ACC112 (cell line): ENCODE measurements around the gene FBN1.

Experiments used
- H2AFZ ChIP-seq: fragments of 200-600 bp; sonication (generic); one replicate; pipeline ENCODE4 v1.6.0; 2017; ENCODE audit warnings: antibody characterized with exemption, low read length; ENCODE audit not compliant: unreplicated experiment
- H3K27ac ChIP-seq: fragments of 200-600 bp; sonication (generic); 2 replicates; pipeline ENCODE4 v1.5.1; 2014; ENCODE audit warnings: low read depth, mild to moderate bottlenecking, antibody characterized with exemption, low read length, moderate library complexity
- H3K27me3 ChIP-seq: fragments of 200-600 bp; sonication (generic); 2 replicates; pipeline ENCODE4 v1.6.1; 2014; ENCODE audit warnings: mild to moderate bottlenecking, antibody characterized with exemption, low read length, moderate library complexity, mixed read lengths; ENCODE audit not compliant: insufficient read depth
- H3K36me3 ChIP-seq: fragments of 200-600 bp; sonication (generic); 2 replicates; pipeline ENCODE4 v1.6.1; 2016; ENCODE audit warnings: mild to moderate bottlenecking, antibody characterized with exemption, low read length, moderate library complexity, mixed read lengths; ENCODE audit not compliant: insufficient read depth
- H3K4me1 ChIP-seq: fragments of 200-600 bp; sonication (generic); one replicate; pipeline ENCODE4 v1.6.1; 2016; ENCODE audit warnings: low read length, mixed read lengths; ENCODE audit not compliant: insufficient read depth, unreplicated experiment, control insufficient read depth
- H3K4me3 ChIP-seq: fragments of 200-600 bp; sonication (generic); 2 replicates; pipeline ENCODE4 v1.5.1; 2014; ENCODE audit warnings: mild to moderate bottlenecking, low read depth, low read length
- H3K79me2 ChIP-seq: fragments of 200-600 bp; sonication (generic); one replicate; pipeline ENCODE4 v1.6.0; 2016; ENCODE audit warnings: low read length; ENCODE audit not compliant: control insufficient read depth, unreplicated experiment, insufficient read depth

The FBN1 gene

DNA sequence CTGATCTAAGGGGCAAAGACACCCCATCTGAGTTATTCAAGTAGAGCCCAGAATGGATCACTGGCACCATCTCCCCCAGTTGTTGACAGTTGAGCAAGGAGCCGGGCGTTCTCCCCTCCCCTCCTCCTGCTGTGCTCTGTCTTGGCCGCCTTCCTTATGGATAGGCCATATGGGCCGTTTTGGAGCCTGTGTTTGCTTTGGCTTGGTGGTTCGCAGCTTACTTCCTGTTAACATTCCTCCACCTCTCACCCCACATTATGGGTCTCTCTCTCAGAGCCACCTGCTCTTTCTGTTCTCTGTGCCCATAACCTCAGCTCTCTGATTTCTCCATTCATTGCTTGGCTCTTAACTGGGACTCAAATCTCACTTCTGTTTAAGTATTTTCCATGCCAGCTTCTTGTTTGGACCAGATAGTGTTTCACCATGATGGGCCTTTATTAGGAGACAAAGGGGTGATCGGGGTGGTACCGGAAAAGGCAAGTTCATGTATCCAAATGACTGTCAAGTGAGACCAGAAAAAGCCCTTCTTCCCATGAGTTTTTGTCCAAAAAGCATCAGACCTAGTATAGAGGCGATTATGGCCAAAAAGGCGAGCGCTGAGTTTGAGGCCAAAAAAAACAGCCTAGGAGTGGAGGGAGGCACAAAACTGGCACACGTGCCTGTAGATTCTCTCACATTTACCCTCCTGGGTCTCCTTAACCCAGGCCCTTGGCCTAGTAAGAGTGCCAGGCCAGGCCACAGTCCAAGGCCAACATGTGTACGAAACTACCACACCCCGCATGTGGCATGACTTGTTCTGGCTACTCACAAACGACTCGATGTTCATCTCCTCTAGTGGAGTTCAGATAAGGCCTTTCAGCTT, 251.6 kb downstream of the FBN1 start:
- Histone ChIP-seq H3K79me2 (no peaks in the 10 kb centered on the region), H2AFZ (no peak overlapping the region), H3K36me3 (no peaks in the 10 kb centered on the region), H3K27me3 (no peaks in the 10 kb centered on the region), H3K4me3 (no peak overlapping the region), H3K27ac (no peak overlapping the region), H3K4me1 (peaks cover 45% of the 10 kb centered on the region)

GRCh38 chr15:48392356-48392755, 253.2 kb downstream of the FBN1 start:
- peaks cover 50% of the 10 kb centered on the region for H3K4me1 ChIP-seq
- H3K4me3 ChIP-seq = no peak overlapping the region
- H3K79me2 ChIP-seq = no peaks in the 10 kb centered on the region
- no peak overlapping the region for H2AFZ ChIP-seq
- no peak overlapping the region; the same call in 1 of the 2 replicates for H3K27ac ChIP-seq
- H3K36me3 ChIP-seq = no peaks in the 10 kb centered on the region
- no peaks in the 10 kb centered on the region for H3K27me3 ChIP-seq

DNA sequence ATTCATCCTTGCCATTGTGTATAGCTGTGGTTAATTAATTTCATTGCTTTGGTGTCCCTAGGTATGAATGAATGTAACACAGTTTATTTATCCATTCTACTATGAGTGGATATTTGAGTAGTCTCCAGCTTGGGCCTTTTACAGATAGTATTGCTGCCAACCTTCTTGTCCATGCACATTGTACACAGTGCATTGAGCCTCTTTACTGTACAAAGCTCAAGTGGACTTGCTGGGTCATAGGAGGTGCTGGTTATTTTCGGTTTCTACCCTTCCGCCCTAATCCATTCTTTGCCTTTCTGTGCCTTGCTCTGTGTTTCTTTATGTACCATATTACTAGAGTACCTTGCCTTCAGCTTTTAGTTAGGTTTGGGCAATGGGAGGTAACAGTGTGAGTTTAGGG, 253.6 kb downstream of the FBN1 start:
- H3K36me3 ChIP-seq = no peaks in the 10 kb centered on the region
- no peak overlapping the region for H3K4me3 ChIP-seq
- H2AFZ ChIP-seq = no peak overlapping the region
- no peaks in the 10 kb centered on the region for H3K27me3 ChIP-seq
- no peak overlapping the region; the same call in 1 of the 2 replicates for H3K27ac ChIP-seq
- H3K79me2 ChIP-seq = no peaks in the 10 kb centered on the region
- H3K4me1 ChIP-seq = peaks cover 50% of the 10 kb centered on the region

GRCh38 chr15:48389691-48390143, 255.8 kb downstream of the FBN1 start:
- H3K4me1 ChIP-seq = peaks cover 44% of the 10 kb centered on the region
- H3K4me3 ChIP-seq = no peak overlapping the region
- no peaks in the 10 kb centered on the region for H3K79me2 ChIP-seq
- peak overlapping the region; percentile 74 for H3K27ac ChIP-seq
- peak overlapping the region; percentile 27 for H2AFZ ChIP-seq
- H3K27me3 ChIP-seq = no peaks in the 10 kb centered on the region
- H3K36me3 ChIP-seq = no peaks in the 10 kb centered on the region

- Histone ChIP-seq H3K79me2 (no peaks in the 10 kb centered on the region), H3K27ac (peak overlapping the region; percentile 74), H3K4me3 (no peak overlapping the region), H3K4me1 (peaks cover 51% of the 10 kb centered on the region), H2AFZ (peak overlapping the region; percentile 27), H3K27me3 (no peaks in the 10 kb centered on the region), H3K36me3 (no peaks in the 10 kb centered on the region)
Measured at GRCh38 chr15:48388910-48389309, 256.6 kb downstream of the FBN1 start.

- Histone ChIP-seq H3K27ac (peak overlapping the region; percentile 74), H3K27me3 (no peaks in the 10 kb centered on the region), H3K36me3 (no peaks in the 10 kb centered on the region), H3K4me1 (peaks cover 52% of the 10 kb centered on the region), H3K4me3 (no peak overlapping the region), H3K79me2 (no peaks in the 10 kb centered on the region), H2AFZ (no peak overlapping the region)
Measured at GRCh38 chr15:48388016-48388851, 257.3 kb downstream of the FBN1 start.

DNA sequence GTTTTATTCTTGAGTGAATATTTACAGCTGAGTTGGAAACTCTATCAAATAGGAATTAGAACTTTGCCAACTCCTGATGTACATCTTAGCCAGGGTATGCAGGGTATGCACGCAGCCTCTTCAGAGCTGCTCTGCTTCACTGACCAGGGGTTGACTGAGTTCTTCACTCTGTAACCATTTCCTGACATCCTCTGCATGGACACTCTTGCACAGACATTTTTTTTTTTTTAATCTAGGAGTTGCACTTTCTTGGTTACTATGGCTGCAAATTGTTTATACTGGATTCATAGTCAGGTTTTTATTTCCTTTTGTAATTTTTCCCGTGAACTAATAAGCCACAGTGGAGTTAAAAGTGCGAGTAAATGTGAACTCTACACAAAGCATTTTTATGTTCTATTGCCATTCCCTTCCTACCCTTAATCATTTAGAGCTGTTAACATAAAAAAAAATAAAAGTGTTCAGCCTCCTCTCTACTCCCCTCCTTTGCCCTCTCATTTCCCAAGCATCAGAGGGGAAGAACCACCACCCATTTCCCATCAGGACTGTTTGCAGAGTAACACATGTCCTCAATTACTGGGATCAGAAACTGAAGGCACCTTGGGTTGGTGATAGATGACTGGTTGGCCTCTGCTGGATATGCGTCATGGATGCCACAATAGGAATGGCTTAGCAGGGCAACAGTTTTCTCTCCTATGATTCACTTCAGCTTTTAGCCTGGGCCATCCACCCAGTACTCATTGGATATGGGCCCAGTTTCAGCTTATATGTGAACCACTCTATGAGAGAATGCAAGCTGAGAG, 260.3 kb downstream of the FBN1 start:
- Histone ChIP-seq H3K27ac (peak overlapping the region; percentile 93), H3K27me3 (no peaks in the 10 kb centered on the region), H2AFZ (peak overlapping the region; percentile 17), H3K4me1 (peaks cover 44% of the 10 kb centered on the region), H3K4me3 (no peak overlapping the region), H3K79me2 (no peaks in the 10 kb centered on the region), H3K36me3 (no peaks in the 10 kb centered on the region)

DNA sequence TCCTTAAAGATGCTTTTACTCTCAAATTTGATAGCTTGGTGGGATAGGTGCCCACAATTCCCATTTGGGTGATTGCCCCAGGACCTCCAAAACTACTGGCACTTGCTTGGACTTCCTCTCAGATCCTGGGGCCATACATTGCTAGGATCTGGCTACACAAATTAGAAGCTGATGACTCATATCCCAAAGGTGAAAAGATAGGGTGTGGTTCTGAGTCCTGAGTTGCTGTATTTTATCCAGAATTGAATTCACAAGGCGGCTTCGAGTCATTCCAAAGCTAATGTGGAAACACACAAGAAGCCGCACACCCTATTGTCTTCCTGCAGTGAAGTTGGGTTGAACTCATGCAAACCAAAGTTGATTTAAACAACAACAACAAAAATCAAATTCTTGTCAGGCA, 260.9 kb downstream of the FBN1 start:
- peak overlapping the region; percentile 93 for H3K27ac ChIP-seq
- no peaks in the 10 kb centered on the region for H3K27me3 ChIP-seq
- H3K36me3 ChIP-seq = no peaks in the 10 kb centered on the region
- peak overlapping the region; percentile 17 for H2AFZ ChIP-seq
- peaks cover 38% of the 10 kb centered on the region for H3K4me1 ChIP-seq
- H3K4me3 ChIP-seq = no peak overlapping the region
- no peaks in the 10 kb centered on the region for H3K79me2 ChIP-seq

- H3K36me3 ChIP-seq = no peaks in the 10 kb centered on the region
- no peak overlapping the region for H3K4me3 ChIP-seq
- no peak overlapping the region for H3K27ac ChIP-seq
- no peaks in the 10 kb centered on the region for H3K79me2 ChIP-seq
- H3K4me1 ChIP-seq = peaks cover 22% of the 10 kb centered on the region
- no peak overlapping the region for H2AFZ ChIP-seq
- H3K27me3 ChIP-seq = no peaks in the 10 kb centered on the region
Measured at GRCh38 chr15:48383031-48383430, 262.5 kb downstream of the FBN1 start.

DNA sequence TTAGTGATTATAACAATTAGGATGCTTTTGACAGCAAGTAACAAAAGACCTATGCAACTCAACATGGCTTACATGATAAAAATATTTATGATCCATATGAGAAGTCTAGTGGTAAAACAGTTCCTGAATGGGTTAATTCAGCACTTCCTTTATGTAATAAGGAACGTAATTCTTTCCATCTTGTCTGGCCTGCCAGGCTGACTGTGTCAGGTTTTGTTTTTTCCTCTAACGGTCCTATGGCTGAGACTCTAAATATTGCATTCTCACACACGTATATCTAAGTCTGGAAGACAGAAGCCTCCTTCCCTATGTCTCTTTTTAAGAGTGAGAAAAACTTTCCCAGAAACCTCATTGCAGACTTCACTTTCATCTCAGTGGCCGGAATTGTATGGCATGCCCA, 263.6 kb downstream of the FBN1 start:
- Histone ChIP-seq H3K4me3 (no peak overlapping the region), H3K79me2 (no peaks in the 10 kb centered on the region), H3K4me1 (peaks cover 22% of the 10 kb centered on the region), H3K36me3 (no peaks in the 10 kb centered on the region), H3K27me3 (no peaks in the 10 kb centered on the region), H2AFZ (no peak overlapping the region), H3K27ac (no peak overlapping the region)
